ENCODE measurements around the gene HOXA13. TPM values are rescaled to one million over a fixed set of nuclear protein-coding genes. Genes with fewer than 3 reads are reported as not detected.

HOXA13 gene
- total RNA-seq, 1 experiment from 2014 or later = 0.88 TPM

DNA sequence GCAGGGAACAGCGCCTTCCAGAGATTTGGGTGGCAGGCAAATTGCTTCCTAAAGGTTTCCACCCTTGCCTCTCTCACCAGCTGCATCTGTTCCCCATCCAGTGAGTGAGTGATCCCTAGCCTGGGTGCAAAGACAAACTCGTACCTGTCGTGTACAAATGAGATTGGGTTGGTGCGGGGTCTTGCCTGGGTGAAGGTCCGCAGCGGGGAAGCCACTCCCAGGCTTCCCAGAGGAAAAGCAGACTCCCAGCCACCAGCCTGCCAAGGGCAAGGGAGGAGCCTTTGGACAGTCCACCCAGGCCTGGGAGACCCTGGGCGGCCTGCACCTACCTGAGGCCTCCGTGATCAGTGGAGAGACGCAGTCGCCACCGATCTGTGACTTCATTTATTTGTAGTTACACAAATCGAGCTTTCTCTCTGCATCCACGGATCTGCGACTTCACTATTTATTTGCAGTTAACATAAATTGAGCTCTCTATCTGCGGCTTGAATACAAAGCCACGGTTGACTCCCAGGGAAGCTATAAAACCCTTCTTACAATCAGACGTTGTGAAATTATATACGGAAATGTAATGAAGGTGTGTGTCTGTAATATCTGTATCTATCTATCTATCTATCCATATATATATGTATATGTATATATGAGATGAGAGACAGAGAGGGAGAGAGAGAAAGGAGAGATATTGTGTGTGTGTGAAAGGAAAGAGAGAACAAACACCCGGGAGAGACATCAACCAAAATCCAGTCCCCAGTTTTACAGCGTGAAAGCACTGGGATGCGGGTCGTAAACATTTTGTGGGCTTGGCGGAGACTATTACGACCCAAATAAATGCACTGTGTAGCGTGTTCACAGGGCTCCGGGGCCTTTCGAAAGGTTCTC is 40.4 kb downstream of the HOXA13 start:
- DNase-seq (ENCODE audit: low read depth) = no peak

DNA sequence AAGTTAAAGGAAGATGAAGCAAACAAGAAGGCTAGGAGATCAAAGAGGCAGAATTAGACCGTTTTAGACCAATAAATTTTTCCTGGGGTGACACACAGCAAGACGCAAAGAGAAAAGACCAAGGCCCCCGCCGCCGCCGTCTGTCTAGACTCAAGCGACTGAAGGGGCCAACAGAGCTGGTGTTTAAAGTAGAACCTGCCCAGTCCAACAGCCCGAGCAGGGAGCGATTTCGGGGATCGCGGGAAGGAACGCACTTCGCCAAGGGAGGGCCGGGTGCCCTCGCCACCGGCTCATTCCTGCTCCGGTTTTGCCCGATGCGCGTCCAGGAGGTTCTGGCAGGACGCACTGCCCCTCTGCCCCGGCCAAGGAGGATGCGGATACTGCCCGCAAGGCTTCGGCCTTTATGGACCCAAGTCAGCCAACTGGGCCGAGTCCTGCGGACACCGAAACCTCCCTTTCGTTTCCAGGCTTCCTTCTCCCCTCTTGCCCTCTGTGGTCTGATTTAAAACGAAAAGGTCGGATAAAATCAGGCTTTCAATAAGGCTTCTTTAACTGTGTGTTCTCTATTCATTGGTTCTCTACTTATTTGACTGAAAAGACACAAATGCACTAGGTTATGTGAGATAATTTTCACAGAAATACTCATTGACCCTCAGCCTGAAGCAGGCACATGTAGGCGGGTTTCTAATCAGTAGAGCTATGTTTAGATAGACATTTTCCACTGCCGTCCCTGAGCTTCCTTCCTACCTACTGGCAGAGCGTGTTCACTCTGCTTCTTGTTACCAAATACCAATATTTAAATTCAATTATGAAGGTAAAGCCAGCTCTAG is 41.2 kb downstream of the HOXA13 start:
- no peak for DNase-seq (ENCODE audit: low read depth)

DNA sequence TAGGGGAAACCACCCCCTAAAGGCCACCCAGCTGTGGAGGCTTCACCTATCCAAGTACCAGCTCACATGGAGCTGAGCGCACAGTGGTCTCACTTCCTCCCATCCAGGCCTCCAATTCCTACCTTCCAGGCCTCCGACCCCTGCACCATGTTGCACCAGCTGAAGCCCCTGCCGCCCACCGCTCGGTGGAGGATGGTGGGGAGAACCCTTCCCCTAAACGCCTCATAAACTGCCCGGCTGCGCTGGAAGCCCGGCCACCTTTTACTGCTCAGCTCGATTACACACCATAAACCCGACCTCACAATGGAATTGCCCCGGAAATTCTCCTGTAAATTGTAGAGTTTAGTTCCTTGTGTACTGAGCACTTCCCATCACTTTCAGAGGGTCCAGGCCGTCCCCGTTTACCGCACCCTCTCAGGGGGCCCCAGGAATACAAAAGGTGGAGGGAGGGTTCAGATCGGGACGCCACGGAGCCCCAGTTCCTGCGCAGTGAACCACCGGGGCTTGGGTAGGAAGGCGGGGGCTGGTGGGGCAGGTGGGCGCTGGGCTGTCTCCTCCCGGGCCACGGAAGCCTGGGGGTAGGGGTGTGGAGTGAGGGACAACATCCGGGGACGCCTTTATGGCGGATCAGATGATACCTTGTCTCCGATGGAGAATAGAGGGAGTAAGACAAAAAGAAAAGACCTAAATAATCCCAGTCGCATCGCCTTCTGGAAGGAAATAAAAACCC is 42.0 kb downstream of the HOXA13 start:
- DNase-seq (ENCODE audit: low read depth) = no peak

DNA sequence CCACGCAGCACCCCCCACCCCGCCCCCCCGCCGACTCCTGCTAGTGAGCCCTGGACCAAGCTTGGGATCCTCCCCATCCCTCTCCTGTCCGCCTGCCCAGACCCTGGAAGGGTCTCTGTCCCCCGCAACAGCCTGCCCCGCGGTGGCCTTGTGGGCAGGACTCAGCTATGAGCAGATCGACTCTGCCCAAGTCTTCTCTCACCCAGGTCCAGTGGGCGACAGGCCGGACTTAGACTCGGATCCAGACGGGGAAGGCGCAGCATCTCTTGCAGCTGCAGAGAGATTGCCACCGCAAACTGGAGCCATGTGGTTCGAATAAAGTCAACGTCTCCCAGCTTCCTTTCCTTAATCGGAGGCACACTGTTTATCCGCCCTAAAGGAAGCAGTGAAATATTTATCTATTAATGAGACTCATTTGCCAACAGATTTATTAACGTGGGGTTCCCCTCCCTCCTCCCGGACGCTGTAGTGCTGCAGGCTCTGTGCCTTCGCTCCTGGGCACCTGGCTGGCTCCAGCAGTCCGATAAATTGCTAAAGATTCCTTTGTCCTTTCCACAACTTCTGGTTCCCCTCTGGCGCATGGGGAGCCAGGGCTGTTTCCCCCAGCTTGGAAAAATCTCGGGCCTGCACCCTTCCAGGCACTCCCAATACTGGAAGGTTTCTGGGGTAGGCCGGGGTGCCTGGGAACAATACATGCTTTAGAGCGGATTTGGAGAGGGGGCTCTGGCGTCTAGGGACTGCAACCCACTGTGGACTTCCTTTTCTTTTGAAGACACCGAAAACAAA is 42.8 kb downstream of the HOXA13 start:
- DNase-seq (ENCODE audit: low read depth) = no peak

DNA sequence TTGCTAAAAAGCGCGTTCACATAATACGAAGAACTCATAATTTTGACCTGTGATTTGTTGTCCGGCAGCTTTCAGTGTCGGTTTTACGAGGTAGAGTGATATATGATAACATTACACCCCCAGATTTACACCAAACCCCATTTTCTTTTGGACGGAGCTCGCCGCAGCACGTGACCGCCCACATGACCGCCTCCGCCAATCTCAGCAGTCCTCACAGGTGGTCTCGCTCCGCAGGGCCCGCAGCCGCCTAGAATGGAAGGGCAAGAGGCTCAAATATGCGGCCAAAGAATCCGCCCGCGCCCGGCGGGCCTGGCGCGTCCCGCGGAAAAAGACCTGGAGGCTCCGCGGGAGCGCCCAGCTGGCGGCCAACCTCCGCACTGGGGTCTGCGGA is 43.4 kb downstream of the HOXA13 start, which contains the start of gene HOXA7:
Gene HOXA7, minus strand, starts transcription at position 168 of the 391 bp plus-strand sequence. Its CDS starts 130 bp downstream, at position 38.
- DNase-seq (ENCODE audit: low read depth) = no peak

DNA sequence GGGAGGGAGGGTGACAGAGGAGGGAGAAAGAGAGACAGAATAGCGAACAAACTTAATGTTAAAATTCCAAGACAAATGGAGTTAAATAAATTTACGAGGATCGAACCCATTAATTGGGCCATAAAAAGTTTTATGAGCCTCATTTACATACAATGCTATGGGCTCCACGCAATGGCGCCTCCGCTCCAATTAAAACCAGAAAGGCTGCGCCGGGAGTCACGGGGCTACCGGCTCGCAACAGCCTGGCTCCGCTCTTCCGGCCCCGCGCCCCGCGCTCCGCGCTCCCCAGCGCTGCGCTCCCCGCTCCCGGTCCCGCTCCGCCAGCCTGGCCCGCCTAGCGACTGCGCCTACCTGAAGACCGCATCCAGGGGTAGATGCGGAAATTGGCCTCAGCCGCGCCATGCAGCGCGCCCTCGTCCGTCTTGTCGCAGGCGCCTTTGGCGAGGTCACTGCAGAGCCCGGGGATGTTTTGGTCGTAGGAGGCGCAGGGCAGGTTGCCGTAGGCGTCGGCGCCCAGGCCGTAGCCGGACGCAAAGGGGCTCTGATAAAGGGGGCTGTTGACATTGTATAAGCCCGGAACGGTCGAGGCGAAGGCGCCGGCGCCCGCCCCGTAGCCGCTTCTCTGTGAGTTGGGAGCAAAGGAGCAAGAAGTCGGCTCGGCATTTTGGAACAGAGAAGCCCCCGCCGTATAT is 43.9 kb downstream of the HOXA13 start:
- no peak for DNase-seq (ENCODE audit: low read depth)

DNA sequence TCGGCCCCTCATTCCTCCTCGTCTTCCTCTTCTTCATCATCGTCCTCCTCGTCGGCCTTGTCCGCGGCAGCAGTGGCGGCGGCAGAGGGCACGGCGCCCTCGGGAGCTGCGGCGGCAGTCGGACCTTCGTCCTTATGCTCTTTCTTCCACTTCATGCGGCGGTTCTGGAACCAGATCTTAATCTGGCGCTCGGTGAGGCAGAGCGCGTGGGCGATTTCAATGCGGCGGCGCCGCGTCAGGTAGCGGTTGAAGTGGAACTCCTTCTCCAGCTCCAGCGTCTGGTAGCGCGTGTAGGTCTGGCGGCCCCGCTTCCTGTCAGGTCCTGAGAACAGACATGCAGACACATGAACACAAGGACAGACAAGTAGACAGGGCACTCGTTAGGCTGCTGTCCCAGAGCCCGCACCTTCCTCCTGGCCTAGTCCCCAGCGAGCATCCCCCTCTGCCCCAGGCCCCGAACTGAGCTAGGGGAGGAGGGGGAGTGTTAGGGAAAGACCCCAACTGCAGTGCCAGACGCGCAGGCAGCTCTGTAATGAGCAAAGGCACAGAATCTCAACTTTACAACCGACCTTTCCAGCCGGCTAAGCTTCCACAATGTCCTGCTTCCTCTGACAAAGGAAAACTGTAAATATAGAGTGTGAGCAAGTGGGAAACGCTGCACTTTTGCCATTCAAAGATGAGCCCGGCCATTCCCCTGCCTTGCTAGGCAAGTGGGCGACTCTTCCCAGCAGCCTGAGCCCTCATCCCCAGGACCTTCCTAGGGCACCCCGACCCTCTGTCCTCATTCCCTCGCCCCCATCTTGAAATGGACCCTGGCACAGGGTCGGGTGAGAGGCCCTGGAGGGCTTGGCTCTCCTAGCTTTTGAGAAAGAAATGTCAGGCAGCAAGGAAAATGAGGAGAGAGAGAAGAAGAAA is 44.7 kb downstream of the HOXA13 start:
- no peak for DNase-seq (ENCODE audit: low read depth)

DNA sequence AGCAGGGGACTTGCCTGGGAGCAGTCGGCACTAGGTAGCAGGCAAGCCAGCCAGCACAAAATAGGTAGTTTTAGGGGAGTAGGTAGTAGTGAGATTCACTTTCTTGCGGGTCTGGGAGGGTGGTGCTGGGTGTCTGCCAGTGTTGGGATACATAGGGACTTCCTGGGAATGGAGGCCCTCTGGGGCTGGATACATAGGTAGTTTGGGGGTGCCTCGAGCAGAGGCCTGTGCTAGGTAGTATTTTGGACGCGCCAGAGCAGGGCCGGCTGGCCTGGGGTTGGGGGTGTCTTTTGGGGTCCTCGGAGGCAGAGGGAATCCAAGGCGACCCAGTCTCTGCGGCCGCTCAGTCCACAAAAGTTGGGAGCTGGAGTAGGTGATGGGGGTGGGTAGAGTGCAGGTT is 45.5 kb downstream of the HOXA13 start:
- DNase-seq (ENCODE audit: low read depth) = no peak

DNA sequence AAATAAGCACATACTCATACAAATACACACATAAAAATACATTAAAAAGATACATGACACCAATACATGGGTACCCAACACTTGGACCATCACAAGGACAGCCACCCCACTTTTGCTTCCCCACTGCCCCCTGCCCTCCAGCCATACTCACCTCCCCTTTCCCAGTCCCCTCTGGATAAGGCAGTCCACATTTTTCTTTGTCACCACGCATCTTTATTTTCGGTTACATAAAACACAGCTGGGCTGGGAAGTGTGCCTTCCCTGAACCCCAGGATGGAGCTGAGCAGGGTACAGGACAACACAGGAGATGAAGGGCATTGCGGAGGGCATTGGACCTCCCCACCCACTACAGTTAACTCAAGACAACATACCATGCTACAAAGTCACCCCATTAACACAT is 46.4 kb downstream of the HOXA13 start:
- DNase-seq (ENCODE audit: low read depth) = no peak

DNA sequence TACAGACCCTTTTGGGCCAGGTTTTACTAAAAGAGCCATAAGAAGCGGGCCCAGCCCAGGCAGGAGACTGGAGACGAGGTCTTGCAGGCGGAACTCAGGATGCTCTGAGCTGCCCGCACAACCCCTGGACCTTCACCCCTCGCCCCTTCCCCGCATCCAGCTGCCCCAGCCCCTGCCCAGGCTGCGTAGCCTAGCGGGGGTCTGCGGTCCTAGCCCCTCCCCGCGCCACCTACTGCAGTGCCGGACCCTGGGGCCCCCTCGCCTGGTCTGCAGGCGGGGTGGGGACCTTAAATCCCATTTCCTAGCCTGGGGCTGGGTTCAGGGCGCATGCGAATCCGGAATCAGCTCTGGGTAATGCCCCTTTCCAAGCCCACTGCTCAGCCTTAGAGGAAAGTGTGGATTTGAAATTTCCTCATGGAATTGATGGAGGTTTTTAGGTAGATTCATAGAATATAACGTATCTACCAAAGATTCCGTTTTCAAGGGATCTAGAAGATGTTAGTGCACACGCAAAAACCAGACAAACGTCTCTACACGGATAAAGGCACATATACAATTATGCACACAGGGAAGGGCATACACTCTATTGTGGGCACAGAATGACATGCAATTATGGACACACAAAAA is 47.0 kb downstream of the HOXA13 start:
- no peak for DNase-seq (ENCODE audit: low read depth)

DNA sequence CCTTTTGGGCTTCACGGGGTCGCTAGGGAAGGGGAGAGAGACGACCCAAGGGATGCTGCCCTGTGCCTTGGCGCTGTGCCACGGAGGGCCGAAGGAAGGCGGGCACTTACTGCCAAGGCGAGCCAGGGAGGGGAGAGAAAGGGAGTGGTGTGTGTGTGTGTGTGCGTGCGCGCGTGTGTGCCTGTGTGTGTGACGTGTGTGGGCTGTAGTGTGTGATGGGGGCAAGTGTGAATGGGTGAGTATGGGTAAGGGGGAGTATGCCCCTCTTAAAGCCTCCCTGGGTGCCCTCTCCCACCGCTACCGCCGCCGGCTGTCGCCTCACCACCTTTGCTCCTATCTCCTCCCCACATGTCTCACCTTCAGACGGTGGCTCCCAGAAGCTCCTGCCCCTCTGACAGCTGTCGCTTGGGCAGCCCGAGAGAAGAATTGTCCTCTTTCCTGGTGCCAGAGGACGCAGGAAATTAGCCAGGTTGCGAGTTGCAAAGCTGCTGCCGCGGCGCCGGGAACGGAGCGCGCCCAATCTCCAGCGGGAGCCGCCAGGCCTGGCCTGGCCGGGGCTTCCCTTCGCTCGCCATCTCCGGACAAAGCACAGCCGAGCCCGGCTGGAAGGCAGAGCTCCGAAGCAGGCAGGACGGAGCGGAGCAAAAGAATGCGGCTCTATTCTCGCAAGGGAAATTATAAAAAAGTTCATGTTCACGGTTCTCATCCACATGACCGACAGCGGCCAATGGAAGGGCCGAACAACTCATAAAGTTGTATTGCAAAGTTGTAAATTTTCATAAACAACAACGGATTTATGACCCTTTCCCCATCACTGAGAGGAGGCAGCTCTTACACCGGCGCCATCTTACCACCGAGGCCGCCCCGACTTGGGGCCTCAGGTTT is 47.7 kb downstream of the HOXA13 start, which contains the start of gene HOXA3:
Gene HOXA3, minus strand, starts transcription at position 653 of the 885 bp plus-strand sequence. CDS start 41,943 bp downstream, outside the sequence.
- DNase-seq (ENCODE audit: low read depth) = no peak

DNA sequence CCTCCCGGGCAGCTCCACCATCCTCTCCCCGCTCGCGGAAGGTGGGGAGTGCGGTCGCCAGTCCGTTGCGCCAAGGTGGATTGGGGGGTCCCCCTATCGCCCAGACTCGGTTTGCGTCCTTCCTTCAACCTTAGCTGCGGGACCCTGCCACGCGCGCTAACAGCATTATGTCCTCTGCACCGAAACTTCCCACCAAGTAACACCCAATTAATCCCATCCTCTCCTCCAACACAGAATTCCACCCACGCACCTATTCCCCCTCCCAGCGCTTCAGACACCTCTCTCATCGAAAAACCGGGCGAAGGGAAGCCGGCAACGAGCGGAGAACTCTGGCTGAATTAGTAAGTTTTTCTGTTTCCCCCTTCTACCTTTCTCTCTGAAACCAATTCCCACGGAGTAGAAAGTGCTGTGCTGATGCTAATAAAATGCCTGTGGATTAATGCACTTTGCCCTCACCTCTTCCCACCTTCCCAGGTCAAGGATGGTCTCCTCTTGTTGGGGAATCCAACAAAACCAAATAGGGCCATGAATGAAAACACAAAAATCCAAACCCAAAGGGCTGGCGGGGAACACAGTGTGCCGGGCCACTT is 48.5 kb downstream of the HOXA13 start:
- no peak for DNase-seq (ENCODE audit: low read depth)

DNA sequence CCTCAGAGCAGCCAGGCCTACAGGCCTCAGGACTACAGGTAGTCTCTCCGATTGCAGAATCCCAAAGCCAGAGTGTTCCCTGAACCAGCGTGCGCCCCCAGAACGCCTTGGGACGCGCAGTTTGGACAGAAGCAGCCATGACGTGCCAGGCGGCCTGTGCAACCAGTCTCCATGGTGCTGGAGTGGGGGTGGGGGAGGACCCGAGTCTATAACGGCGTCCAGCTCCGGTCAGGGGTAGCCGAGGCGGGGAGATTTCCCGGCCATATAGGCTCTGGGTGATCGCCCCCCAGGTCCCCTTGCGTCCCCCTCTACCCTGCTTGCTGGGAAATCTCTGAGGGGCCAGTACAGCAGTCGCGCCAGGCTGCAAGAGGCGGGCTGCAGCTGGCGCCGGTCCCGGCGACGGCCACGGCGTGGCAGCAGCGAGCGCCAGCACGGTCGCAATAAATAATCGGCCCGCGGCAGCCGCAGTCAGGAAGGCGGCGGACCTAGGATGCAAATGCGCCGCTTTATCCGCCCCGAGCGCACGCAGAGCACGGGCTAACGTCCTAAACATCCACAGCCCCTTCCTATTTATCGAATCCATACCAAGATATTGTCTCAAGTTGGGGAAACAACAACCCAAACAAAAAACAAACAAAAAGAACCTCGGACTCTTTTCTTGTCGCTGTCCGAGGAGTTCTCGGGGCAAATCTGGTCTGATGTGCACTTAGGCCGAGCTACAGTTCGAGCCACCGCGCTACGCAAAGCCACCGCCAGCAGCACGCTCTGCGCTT is 49.1 kb downstream of the HOXA13 start:
- peak; percentile 75 for DNase-seq (ENCODE audit: low read depth)

DNA sequence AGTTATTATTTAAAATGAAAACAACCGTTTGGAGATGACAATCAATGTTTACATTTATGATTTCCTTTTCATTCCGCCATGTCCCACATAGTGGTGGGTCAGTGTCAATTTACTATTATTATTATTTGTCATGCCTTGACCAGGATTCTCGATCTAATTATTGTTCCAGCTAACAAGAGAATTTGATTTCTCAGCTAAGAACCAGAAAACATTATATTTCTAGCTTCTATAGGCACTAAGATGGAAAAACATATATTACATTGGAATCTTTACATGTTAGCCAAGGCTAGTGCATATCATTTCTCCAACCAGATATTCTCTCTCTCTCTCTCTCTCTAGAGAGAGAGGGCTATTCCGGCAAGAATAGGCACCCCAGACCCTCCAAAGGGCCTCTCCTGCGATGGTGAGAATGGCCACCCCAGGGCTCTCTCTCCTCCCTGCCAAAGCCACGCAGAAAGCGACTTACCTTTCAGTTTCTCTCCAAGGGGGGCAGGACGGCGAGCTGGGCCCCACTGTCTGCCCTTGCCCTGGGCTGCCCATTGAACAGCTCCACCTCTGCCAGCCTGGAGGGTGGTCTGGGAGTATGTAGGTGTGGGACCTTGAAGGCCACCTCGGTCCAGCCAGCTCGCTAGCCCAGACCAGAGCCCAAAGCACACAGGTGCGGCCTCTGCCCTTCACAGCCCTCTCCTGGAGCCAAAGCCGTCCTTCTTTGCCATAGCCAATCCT is 49.9 kb downstream of the HOXA13 start:
- DNase-seq (ENCODE audit: low read depth) = no peak
